ENCODE data around the gene NOL3.

NOL3 gene

GRCh38 chr16:67149276-67150046, 20.9 kb upstream of the NOL3 start:
- Mint-ChIP-seq H3K36me3 (peaks cover 36% of the 10 kb centered on the region), H3K4me3 (no peak overlapping the region), H3K27ac (no peak overlapping the region), H3K9me3 (no peaks in the 10 kb centered on the region), H3K4me1 (peaks cover 10% of the 10 kb centered on the region), H3K27me3 (peaks cover 14% of the 10 kb centered on the region)
- DNase-seq (ENCODE audit: low spot score in 2 of 2) (no peak), ATAC-seq (ENCODE audit: low read depth) (no peak)

- no peaks in the 10 kb centered on the region for H3K9me3 Mint-ChIP-seq
- peaks cover 14% of the 10 kb centered on the region for H3K27me3 Mint-ChIP-seq
- DNase-seq (ENCODE audit: low spot score in 2 of 2), result peak in 1 of 2 donors; percentile 35
- peak overlapping the region; percentile 71 for H3K4me3 Mint-ChIP-seq
- peaks cover 29% of the 10 kb centered on the region for H3K36me3 Mint-ChIP-seq
- no peak overlapping the region for H3K27ac Mint-ChIP-seq
- peaks cover 11% of the 10 kb centered on the region for H3K4me1 Mint-ChIP-seq
- ATAC-seq (ENCODE audit: low read depth), result peak; percentile 65
Measured at GRCh38 chr16:67150047-67150832, 20.1 kb upstream of the NOL3 start.

- peaks cover 14% of the 10 kb centered on the region for H3K4me1 Mint-ChIP-seq
- no peak within 1 kb of the TSS for H3K27ac Mint-ChIP-seq
- H3K36me3 Mint-ChIP-seq, result peaks cover 22% of the 10 kb centered on the region
- peak within 1 kb of the TSS; percentile 71 for H3K4me3 Mint-ChIP-seq
- no peaks in the 10 kb centered on the region for H3K9me3 Mint-ChIP-seq
- peak in 1 of 2 donors; percentile 32 for DNase-seq (ENCODE audit: low spot score in 2 of 2)
- peak; percentile 14 for ATAC-seq (ENCODE audit: low read depth)
- peaks cover 14% of the 10 kb centered on the region for H3K27me3 Mint-ChIP-seq
Measured at GRCh38 chr16:67150833-67151396, 19.4 kb upstream of the NOL3 start, which contains the start of gene B3GNT9. Gene B3GNT9 (minus strand): TSS chr16:67150998. CDS start chr16:67150485, 513 bp downstream.

- peaks cover 16% of the 10 kb centered on the region for H3K36me3 Mint-ChIP-seq
Measured at GRCh38 chr16:67151431-67152097, 18.8 kb upstream of the NOL3 start.

GRCh38 chr16:67154578-67155294, 15.6 kb upstream of the NOL3 start:
- no peaks in the 10 kb centered on the region for H3K27me3 Mint-ChIP-seq
- peaks cover 38% of the 10 kb centered on the region for H3K4me1 Mint-ChIP-seq
- no peak overlapping the region for H3K27ac Mint-ChIP-seq
- peak overlapping the region; percentile 71 for H3K4me3 Mint-ChIP-seq
- no peaks in the 10 kb centered on the region for H3K9me3 Mint-ChIP-seq
- DNase-seq (ENCODE audit: low spot score in 2 of 2), result peak in 1 of 2 donors; percentile 22
- H3K36me3 Mint-ChIP-seq, result no peaks in the 10 kb centered on the region
- no peak for ATAC-seq (ENCODE audit: low read depth)

More at GRCh38 chr16:67151431-67152097, 18.8 kb upstream of the NOL3 start:
- no peak for ATAC-seq (ENCODE audit: low read depth)
- no peak overlapping the region for H3K27ac Mint-ChIP-seq
- peaks cover 21% of the 10 kb centered on the region for H3K4me1 Mint-ChIP-seq
- no peak for DNase-seq (ENCODE audit: low spot score in 2 of 2)
- H3K4me3 Mint-ChIP-seq, result peak overlapping the region; percentile 71
- H3K9me3 Mint-ChIP-seq, result no peaks in the 10 kb centered on the region
- H3K27me3 Mint-ChIP-seq, result peaks cover 14% of the 10 kb centered on the region

- DNase-seq (ENCODE audit: low spot score in 2 of 2) (peak; percentile 85 to 87), ATAC-seq (ENCODE audit: low read depth) (peak; percentile 40)
- Mint-ChIP-seq H3K36me3 (no peaks in the 10 kb centered on the region), H3K27ac (peak overlapping the region; percentile 88), H3K4me3 (peak overlapping the region; percentile 71), H3K9me3 (no peaks in the 10 kb centered on the region), H3K4me1 (peaks cover 38% of the 10 kb centered on the region), H3K27me3 (no peaks in the 10 kb centered on the region)
Measured at GRCh38 chr16:67155295-67156142, 14.8 kb upstream of the NOL3 start.

- peaks cover 38% of the 10 kb centered on the region for H3K4me1 Mint-ChIP-seq
- no peaks in the 10 kb centered on the region for H3K36me3 Mint-ChIP-seq
- H3K4me3 Mint-ChIP-seq, result no peak overlapping the region
- H3K27me3 Mint-ChIP-seq, result no peaks in the 10 kb centered on the region
- H3K27ac Mint-ChIP-seq, result peak overlapping the region; percentile 88
- no peaks in the 10 kb centered on the region for H3K9me3 Mint-ChIP-seq
- ATAC-seq (ENCODE audit: low read depth) (no peak), DNase-seq (ENCODE audit: low spot score in 2 of 2) (no peak)
Measured at GRCh38 chr16:67156143-67156844, 14.0 kb upstream of the NOL3 start.

GRCh38 chr16:67157106-67157748, 13.1 kb upstream of the NOL3 start:
- H3K9me3 Mint-ChIP-seq, result no peaks in the 10 kb centered on the region
- no peaks in the 10 kb centered on the region for H3K27me3 Mint-ChIP-seq
- H3K4me3 Mint-ChIP-seq, result no peak overlapping the region
- no peaks in the 10 kb centered on the region for H3K36me3 Mint-ChIP-seq
- DNase-seq (ENCODE audit: low spot score in 2 of 2), result no peak
- peak overlapping the region; percentile 88 for H3K27ac Mint-ChIP-seq
- no peak for ATAC-seq (ENCODE audit: low read depth)
- H3K4me1 Mint-ChIP-seq, result peaks cover 38% of the 10 kb centered on the region

- H3K27ac Mint-ChIP-seq, result peak overlapping the region; percentile 88
- peak overlapping the region; percentile 88 for H3K4me3 Mint-ChIP-seq
- H3K9me3 Mint-ChIP-seq, result no peaks in the 10 kb centered on the region
- peaks cover 38% of the 10 kb centered on the region for H3K4me1 Mint-ChIP-seq
- ATAC-seq (ENCODE audit: low read depth) (no peak), DNase-seq (ENCODE audit: low spot score in 2 of 2) (no peak)
- no peaks in the 10 kb centered on the region for H3K36me3 Mint-ChIP-seq
- H3K27me3 Mint-ChIP-seq, result no peaks in the 10 kb centered on the region
Measured at GRCh38 chr16:67157892-67158635, 12.3 kb upstream of the NOL3 start.

- Mint-ChIP-seq H3K27ac (peak overlapping the region; percentile 88), H3K9me3 (no peaks in the 10 kb centered on the region), H3K36me3 (no peaks in the 10 kb centered on the region), H3K4me1 (peaks cover 35% of the 10 kb centered on the region), H3K4me3 (peak overlapping the region; percentile 88), H3K27me3 (no peaks in the 10 kb centered on the region)
- ATAC-seq (ENCODE audit: low read depth), result peak; percentile 60
- DNase-seq (ENCODE audit: low spot score in 2 of 2), result peak; percentile 70 to 82
Measured at GRCh38 chr16:67158637-67159600, 11.4 kb upstream of the NOL3 start.
